Measurements from ENCODE around the gene ZCCHC8. TPM values are rescaled to one million over a fixed set of nuclear protein-coding genes. Genes with fewer than 3 reads are reported as not detected.

The ZCCHC8 gene
- total RNA-seq, 2 experiments from 2014 or later, result 44.8 to 45.3 TPM

DNA sequence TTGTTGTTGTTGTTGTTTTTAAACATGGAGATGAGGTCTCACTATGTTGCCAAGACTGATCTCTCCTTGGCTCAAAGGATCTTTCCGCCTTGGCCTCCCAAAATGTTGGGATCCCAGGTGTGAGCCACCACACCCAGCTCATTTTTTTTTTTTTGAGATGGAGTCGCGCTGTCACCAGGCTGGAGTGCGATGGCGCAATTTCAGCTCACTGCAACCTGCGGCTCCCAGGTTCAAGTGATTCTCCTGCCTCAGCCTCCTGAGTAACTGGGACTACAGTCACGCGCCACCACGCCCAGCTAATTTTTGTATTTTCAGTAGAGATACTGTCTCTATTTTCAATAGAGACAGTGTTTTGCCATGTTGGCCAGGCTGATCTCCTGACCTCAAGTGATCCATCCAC lies 73.3 kb downstream of the ZCCHC8 start:
- H3K27me3 Mint-ChIP-seq, result no peaks in the 10 kb centered on the region
- no peaks in the 10 kb centered on the region for H3K9me3 Mint-ChIP-seq
- ATAC-seq (ENCODE audit: low read depth), result no peak
- H3K36me3 Mint-ChIP-seq, result no peaks in the 10 kb centered on the region
- H3K4me3 Mint-ChIP-seq, result no peak overlapping the region
- H3K4me1 Mint-ChIP-seq, result peaks cover 8% of the 10 kb centered on the region
- H3K27ac Mint-ChIP-seq, result no peak overlapping the region
- DNase-seq, result no peak
- POLR2A ChIA-PET, result interaction anchor here (0.6 kb wide), 1 partner anchor 1057 kb away, joined by 3 read pairs; no protein-coding TSS in a partner anchor

- no peak for ATAC-seq (ENCODE audit: low read depth)
- POLR2A ChIA-PET, result interaction anchor here (1.2 to 2.2 kb wide), 5 partner anchors 10 to 102 kb away, joined by 3 to 7 read pairs (median 5); partner anchors contain the start of gene ZCCHC8
- H3K27ac Mint-ChIP-seq, result peak overlapping the region; percentile 89
- H3K9me3 Mint-ChIP-seq, result no peaks in the 10 kb centered on the region
- peak overlapping the region; percentile 83 for H3K4me3 Mint-ChIP-seq
- H3K27me3 Mint-ChIP-seq, result no peaks in the 10 kb centered on the region
- H3K36me3 Mint-ChIP-seq, result no peaks in the 10 kb centered on the region
- peak; percentile 36 for DNase-seq
- peaks cover 18% of the 10 kb centered on the region for H3K4me1 Mint-ChIP-seq
Measured at GRCh38 chr12:122423258-122424165, 77.2 kb downstream of the ZCCHC8 start.

- H3K27me3 Mint-ChIP-seq, result no peaks in the 10 kb centered on the region
- DNase-seq, result no peak
Measured at GRCh38 chr12:122422730-122423257, 77.9 kb downstream of the ZCCHC8 start.

DNA sequence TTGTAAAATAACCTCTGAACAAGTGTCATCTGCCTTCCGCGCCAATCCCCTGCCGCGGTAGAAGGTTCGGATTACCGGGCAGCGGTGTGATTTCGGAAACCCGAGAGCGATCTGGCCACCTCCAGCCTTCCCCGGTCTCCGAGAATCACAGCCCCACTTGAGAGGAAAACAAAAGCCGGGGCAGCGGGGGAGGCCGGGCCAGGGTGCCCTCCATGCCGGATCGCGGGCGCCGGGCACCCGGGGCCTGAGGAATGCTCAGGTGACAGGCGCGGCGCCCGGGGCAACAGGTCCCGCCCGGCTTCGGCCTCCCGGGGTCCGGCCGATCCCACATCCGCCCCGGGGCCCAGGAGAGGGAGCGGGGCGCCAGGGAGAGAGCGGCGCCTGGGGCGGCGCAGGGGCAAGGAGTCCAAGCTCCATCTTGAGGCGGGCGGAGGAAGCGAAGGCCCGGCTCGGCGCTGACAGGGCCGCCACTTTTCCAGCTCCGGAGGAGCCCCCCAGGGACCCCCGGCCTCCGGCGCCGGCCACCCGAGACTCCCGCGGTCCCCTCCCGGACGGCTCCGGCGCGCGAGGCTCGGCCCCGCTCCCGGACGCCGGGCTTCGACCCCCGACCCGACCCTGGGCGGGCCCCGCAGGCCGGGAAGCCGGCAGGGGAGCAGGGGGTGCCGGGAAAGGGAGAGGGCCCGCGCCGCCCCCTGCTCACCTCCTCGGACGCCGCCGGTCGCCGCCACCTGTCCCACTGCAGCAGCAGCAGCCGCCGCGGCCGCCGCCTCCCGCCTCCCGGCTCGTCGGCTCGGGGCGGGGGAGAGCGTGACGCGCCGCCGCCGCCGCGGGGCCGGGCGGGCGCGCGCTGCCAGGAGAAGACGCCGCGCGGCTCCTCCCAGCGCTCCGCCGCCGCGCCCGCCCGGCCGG lies 78.7 kb downstream of the ZCCHC8 start, which contains the start of gene CLIP1:
TSS of gene CLIP1 (minus strand) at position 849 of the 909 bp plus-strand sequence. CDS start 42,217 bp downstream, outside the sequence.
- Mint-ChIP-seq H3K4me3 (peak within 1 kb of the TSS; percentile 86), H3K27me3 (no peaks in the 10 kb centered on the region), H3K4me1 (peaks cover 22% of the 10 kb centered on the region), H3K9me3 (no peaks in the 10 kb centered on the region), H3K36me3 (no peaks in the 10 kb centered on the region), H3K27ac (peak within 1 kb of the TSS; percentile 89)
- ATAC-seq (ENCODE audit: low read depth), result peak; percentile 76
- POLR2A ChIA-PET, result interaction anchor here (0.6 to 1.1 kb wide), 7 partner anchors 8 to 104 kb away, joined by 3 to 6 read pairs (median 3); partner anchors contain the start of genes KNTC1, RSRC2 and ZCCHC8
- peak; percentile 81 for DNase-seq

More at GRCh38 chr12:122422730-122423257, 77.9 kb downstream of the ZCCHC8 start:
- Mint-ChIP-seq H3K4me3 (peak overlapping the region; percentile 83), H3K4me1 (peaks cover 21% of the 10 kb centered on the region), H3K9me3 (no peaks in the 10 kb centered on the region), H3K36me3 (no peaks in the 10 kb centered on the region), H3K27ac (peak overlapping the region; percentile 89)
- POLR2A ChIA-PET, result interaction anchor here (0.7 to 2.2 kb wide), 8 partner anchors 9 to 103 kb away, joined by 3 to 7 read pairs (median 4); partner anchors contain the start of gene ZCCHC8
- no peak for ATAC-seq (ENCODE audit: low read depth)

Other genes with a start within 250 kb of the ZCCHC8 start
- 10 to 100 TPM; 27.8 to 29.7 TPM for gene VPS33A, start 234.4 kb downstream of the ZCCHC8 start, total RNA-seq
- gene CLIP1, start 78.3 kb downstream of the ZCCHC8 start, total RNA-seq, result 10 to 100 TPM; 61.2 to 61.5 TPM
- gene RSRC2, start 26.0 kb upstream of the ZCCHC8 start, total RNA-seq, result 100 to 1,000 TPM; 108 to 115 TPM
- 100 to 1,000 TPM; 125 to 130 TPM for gene KNTC1, start 26.3 kb upstream of the ZCCHC8 start, total RNA-seq
- not detected for gene HCAR2, start 202.4 kb upstream of the ZCCHC8 start, total RNA-seq
- not detected for gene HCAR3, start 215.9 kb upstream of the ZCCHC8 start, total RNA-seq
- gene HCAR1, start 229.9 kb upstream of the ZCCHC8 start, total RNA-seq, result under 1 TPM; 0.08 to 0.17 TPM